ENCODE measurements around the gene CPNE6. TPM values are rescaled to one million over a fixed set of nuclear protein-coding genes. Genes with fewer than 3 reads are reported as not detected.

The CPNE6 gene
- total RNA-seq, 2 donors from 2014 or later = 0.24 TPM; not detected in 1

DNA sequence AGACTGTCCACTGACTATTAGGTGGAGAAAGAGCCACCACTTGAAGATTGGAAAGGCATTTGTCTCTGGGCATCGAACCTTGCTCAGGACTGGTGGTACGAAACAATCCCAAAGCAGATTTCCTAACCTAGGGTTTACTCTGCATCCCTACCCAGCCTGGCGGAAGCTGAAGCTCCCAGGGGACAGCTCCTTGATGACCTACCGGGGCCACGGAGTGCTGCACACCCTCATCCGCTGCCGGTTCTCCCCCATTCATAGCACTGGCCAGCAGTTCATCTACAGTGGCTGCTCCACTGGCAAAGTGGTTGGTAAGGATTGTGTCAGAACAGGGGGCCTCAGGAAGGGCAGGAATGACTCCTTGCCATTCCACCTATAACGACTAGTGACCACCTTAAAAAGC lies 49.8 kb downstream of the CPNE6 start:
- no peaks in the 10 kb centered on the region for H3K27me3 ChIP-seq
- peaks cover 66% of the 10 kb centered on the region for H3K36me3 ChIP-seq
- DNase-seq (ENCODE audit: low spot score) = no peak
- no peak overlapping the region for H3K27ac ChIP-seq
- H3K4me3 ChIP-seq = no peak overlapping the region
- no peaks in the 10 kb centered on the region for H3K9me3 ChIP-seq
- TF ChIP-seq, protein P1, sequence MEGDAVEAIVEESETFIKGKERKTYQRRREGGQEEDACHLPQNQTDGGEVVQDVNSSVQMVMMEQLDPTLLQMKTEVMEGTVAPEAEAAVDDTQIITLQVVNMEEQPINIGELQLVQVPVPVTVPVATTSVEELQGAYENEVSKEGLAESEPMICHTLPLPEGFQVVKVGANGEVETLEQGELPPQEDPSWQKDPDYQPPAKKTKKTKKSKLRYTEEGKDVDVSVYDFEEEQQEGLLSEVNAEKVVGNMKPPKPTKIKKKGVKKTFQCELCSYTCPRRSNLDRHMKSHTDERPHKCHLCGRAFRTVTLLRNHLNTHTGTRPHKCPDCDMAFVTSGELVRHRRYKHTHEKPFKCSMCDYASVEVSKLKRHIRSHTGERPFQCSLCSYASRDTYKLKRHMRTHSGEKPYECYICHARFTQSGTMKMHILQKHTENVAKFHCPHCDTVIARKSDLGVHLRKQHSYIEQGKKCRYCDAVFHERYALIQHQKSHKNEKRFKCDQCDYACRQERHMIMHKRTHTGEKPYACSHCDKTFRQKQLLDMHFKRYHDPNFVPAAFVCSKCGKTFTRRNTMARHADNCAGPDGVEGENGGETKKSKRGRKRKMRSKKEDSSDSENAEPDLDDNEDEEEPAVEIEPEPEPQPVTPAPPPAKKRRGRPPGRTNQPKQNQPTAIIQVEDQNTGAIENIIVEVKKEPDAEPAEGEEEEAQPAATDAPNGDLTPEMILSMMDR (IDR thresholded peaks at IDR 0.05) = no peak
- H3K4me1 ChIP-seq = peaks cover 0 to 9% of the 10 kb centered on the region in 2 donors

DNA sequence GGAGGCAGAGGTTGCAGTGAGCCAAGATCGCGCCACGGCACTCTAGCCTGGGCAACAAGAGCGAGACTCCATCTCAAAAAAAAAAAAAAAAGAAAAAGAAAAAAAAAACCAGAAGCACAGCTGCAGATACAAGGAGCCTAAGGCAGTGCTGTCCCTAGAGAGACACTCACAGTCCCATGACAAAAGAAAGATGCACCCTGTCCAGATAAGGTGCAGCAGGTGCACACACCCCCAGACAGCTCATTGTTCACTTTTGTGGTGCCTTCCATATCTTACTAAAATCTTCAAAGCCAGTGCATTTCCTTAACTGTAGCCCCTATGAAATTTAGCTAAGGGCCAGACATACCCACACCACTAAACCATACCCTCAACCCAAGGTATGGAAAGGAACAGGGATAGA lies 51.1 kb downstream of the CPNE6 start:
- Histone ChIP-seq H3K27ac (no peak overlapping the region), H3K36me3 (peaks cover 60% of the 10 kb centered on the region), H3K27me3 (no peaks in the 10 kb centered on the region), H3K9me3 (no peaks in the 10 kb centered on the region), H3K4me3 (no peak overlapping the region), H3K4me1 (no peaks in the 10 kb centered on the region)
- no peak for DNase-seq (ENCODE audit: low spot score)
- TF ChIP-seq, protein P1 (IDR thresholded peaks at IDR 0.05) = no peak

DNA sequence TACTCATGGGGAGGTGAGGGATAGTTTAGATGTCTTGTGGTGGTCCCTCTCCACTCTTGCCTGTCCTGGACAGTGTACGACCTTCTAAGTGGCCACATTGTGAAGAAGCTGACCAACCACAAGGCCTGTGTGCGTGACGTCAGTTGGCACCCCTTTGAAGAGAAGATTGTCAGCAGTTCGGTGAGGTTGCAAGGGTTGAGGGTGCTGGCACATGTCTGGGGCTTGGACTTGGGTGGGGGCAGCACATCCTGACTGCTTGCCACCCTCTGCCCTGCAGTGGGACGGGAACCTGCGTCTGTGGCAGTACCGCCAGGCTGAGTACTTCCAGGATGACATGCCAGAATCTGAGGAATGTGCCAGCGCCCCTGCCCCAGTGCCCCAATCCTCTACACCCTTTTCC lies 51.5 kb downstream of the CPNE6 start:
- no peaks in the 10 kb centered on the region for H3K27me3 ChIP-seq
- no peak for DNase-seq (ENCODE audit: low spot score)
- H3K36me3 ChIP-seq = peaks cover 56% of the 10 kb centered on the region
- H3K9me3 ChIP-seq = no peaks in the 10 kb centered on the region
- no peak overlapping the region for H3K4me3 ChIP-seq
- no peaks in the 10 kb centered on the region for H3K4me1 ChIP-seq
- TF ChIP-seq, protein P1 (IDR thresholded peaks at IDR 0.05) = no peak
- no peak overlapping the region for H3K27ac ChIP-seq

DNA sequence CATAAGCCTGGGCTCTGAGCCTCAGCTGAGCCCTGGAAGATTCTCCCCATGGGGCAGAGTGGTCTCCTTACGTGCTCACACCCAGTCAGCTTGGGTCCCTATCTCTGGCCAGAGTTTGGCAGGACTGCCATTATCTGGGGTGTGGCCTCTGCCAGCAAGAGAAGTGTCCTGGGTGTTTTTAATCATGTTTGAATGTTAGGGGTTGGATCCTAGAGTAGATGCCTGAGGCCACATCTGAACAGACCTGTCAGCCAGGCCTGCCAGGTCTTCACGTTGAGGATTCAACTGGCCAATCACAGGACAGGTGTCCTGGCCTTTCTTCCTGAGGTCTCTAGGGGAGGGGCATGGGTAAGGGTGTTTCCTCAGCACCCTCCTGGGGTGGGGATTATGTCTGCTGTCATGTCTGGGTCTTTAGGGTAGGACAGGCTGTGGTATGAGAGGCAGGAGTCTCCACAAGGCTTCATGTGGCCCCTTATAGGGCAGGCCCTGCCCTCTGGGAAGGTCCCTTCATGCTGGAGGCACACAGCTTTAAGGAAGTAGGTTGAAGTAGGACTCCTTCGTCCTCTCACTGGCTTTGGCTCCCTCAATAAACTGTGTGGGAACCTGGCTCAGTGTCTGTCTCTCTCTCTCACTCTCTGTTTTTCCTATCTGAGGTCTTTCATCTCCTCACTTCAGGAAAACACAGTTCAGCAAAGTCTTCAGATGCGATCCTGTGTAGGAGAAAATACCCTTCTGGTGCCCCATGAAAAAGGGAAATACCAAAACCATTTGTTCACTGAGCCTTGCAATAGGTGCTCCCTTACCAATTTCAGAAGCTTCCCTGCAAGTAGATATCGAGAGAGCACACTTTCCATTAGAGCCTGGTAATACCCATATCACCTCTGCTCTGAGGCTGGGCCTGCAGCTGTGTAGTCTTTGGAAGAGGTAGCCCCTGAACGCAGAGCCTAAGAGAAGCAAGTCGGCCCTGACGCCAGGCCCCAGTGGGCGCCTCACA lies 52.4 kb downstream of the CPNE6 start:
- H3K9me3 ChIP-seq = no peaks in the 10 kb centered on the region
- no peak overlapping the region for H3K4me3 ChIP-seq
- DNase-seq (ENCODE audit: low spot score) = no peak
- no peaks in the 10 kb centered on the region for H3K4me1 ChIP-seq
- no peaks in the 10 kb centered on the region for H3K27me3 ChIP-seq
- no peak overlapping the region for H3K27ac ChIP-seq
- H3K36me3 ChIP-seq = peaks cover 48% of the 10 kb centered on the region
- TF ChIP-seq, protein P1 (IDR thresholded peaks at IDR 0.05) = no peak

DNA sequence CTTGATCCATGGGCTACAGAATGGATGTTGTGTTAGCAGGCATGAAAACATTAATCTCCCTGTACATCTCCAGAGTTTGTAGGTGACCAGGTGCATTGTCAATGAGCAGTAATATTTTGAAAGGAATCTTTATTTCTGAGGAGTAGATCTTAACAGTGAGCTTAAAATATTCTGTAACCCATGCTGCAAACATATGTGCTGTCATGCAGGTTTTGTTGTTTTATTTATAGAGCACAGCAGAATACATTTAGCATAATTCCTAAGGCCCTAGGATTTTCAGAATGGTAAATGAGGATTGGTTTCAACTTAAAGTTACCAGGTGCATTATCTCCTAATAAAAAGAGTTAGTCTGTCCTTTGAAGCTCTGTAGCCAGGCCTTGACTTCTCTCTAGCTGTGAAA lies 55.6 kb downstream of the CPNE6 start:
- no peak for DNase-seq (ENCODE audit: low spot score)
- H3K4me1 ChIP-seq = peaks cover 0 to 16% of the 10 kb centered on the region in 2 donors
- no peaks in the 10 kb centered on the region for H3K27me3 ChIP-seq
- no peak overlapping the region for H3K4me3 ChIP-seq
- no peak overlapping the region for H3K27ac ChIP-seq
- no peaks in the 10 kb centered on the region for H3K9me3 ChIP-seq
- TF ChIP-seq, protein P1 (IDR thresholded peaks at IDR 0.05) = no peak
- peaks cover 16% of the 10 kb centered on the region for H3K36me3 ChIP-seq
